A673 (cell line): ENCODE data around the gene CORO2A.

Experiments
- CTCF ChIP-seq: fragments of 300-800, 200-600 bp; sonication (generic); conservative IDR thresholded peaks from 2 replicates; pipeline ENCODE4 v1.5.1; 2017; ENCODE audit warnings: low read depth, mild to moderate bottlenecking, antibody characterized with exemption, low read length, moderate library complexity, mixed read lengths
- EZH2 ChIP-seq: fragments of 200-600 bp; sonication (generic); IDR thresholded peaks from 2 replicates; pipeline ENCODE4 v1.6.1; 2017; ENCODE audit warnings: borderline replicate concordance, low read depth, mild to moderate bottlenecking, mixed read lengths, antibody characterized with exemption, low read length; ENCODE audit not compliant: poor library complexity, severe bottlenecking

GRCh38 chr9:98142925-98143481 is 49.4 kb downstream of the CORO2A start:
- no peak for TF ChIP-seq CTCF
- no peak for TF ChIP-seq EZH2
